HCT116 (cell line): Measurements from ENCODE around the gene TENM4. TPM values are rescaled to one million over a fixed set of nuclear protein-coding genes. Genes with fewer than 3 reads are reported as not detected.

Source experiments
- ATAC-seq: fragments of 200-7000 bp; cut with Tn5 transposase; 2 replicates; pipeline ENCODE4 v1.9.1; 2020; ENCODE audit warnings: mild to moderate bottlenecking, moderate library complexity
- BruUV-seq: library from RNA; stranded (reverse); fragments of 400-500 nt; replicated peaks from 2 replicates; lab custom pipeline; 2021; lab: Mats Ljungman, UMichigan
- CTCF ChIA-PET: fragments of 300-600 bp; sonication (Branson Sonifier 250); formaldehyde crosslinking; loops from one replicate; lab custom pipeline; 2021; ENCODE audit warnings: antibody characterized with exemption; lab: Charles Lee
- POLR2A ChIA-PET: fragments of 300-600, 350-600 bp; sonication (Branson Sonifier 250); formaldehyde crosslinking; loops from one replicate; lab custom pipeline; 2021; ENCODE audit warnings: antibody characterized with exemption; lab: Charles Lee
- RAD21 ChIA-PET, 2 experiments: fragments of 300-600 bp; sonication (Branson Sonifier 250); formaldehyde crosslinking; loops; one replicate each; lab custom pipeline; 2023; ENCODE audit warnings: low total read pairs in 2 of 2; ENCODE audit not compliant: uncharacterized antibody in 2 of 2, unreplicated experiment in 2 of 2, low non-redundant PET in 1 of 2; lab: Charles Lee
- DNase-seq: peaks from one replicate; pipeline ENCODE4 v3.0.0-alpha.2; 2010; ENCODE audit warnings: low read depth, low spot score
- H2AFZ ChIP-seq: fragments of 200-600 bp; shearing (Covaris generic), sonication (generic); 2 replicates; pipeline ENCODE4 v1.6.1; 2017; ENCODE audit warnings: low read depth, mixed run types, mixed read lengths, antibody characterized with exemption, low read length; ENCODE audit not compliant: poor library complexity, severe bottlenecking
- H3K27ac ChIP-seq: 2 replicates; pipeline ENCODE4 v1.5.1; 2012; ENCODE audit warnings: low read depth, low read length
- H3K27me3 ChIP-seq: fragments of 200-600 bp; sonication (generic); 2 replicates; pipeline ENCODE4 v1.6.1; 2016; ENCODE audit warnings: mixed run types, low read length, mixed read lengths; ENCODE audit not compliant: insufficient read depth
- H3K36me3 ChIP-seq, 2 experiments: fragments of 200-500 bp in 1 of 2; fragments of 200-600 bp in 1 of 2; sonication (Bioruptor generic) in 1 of 2; sonication (generic) in 1 of 2; 2 replicates each; pipeline versions ENCODE4 v1.5.1 to v1.6.1; 2014 to 2016; ENCODE audit warnings: low read length in 2 of 2, inconsistent platforms in 1 of 2, mixed read lengths in 1 of 2, mixed run types in 1 of 2; ENCODE audit not compliant: insufficient read depth in 2 of 2, control insufficient read depth in 1 of 2
- H3K4me1 ChIP-seq, 2 experiments: fragments of 200-600 bp in 1 of 2; sonication (generic) in 1 of 2; 2 replicates each; pipeline versions ENCODE4 v1.5.1 to v1.6.1; 2012 to 2017; ENCODE audit warnings: low read length in 2 of 2, inconsistent platforms in 1 of 2, mild to moderate bottlenecking in 1 of 2, mixed read lengths in 1 of 2, mixed run types in 1 of 2, moderate library complexity in 1 of 2; ENCODE audit not compliant: insufficient read depth in 2 of 2, control insufficient read depth in 1 of 2
- H3K4me2 ChIP-seq: fragments of 200-600 bp; sonication (generic); 2 replicates; pipeline ENCODE4 v1.6.1; 2017; ENCODE audit warnings: mixed run types, low read length, mixed read lengths
- H3K4me3 ChIP-seq, 2 experiments: fragments of 200-600 bp in 1 of 2; sonication (generic) in 1 of 2; replicated peaks in 1 of 2; 2 replicates each; pipeline ENCODE4 v1.5.1; 2011 to 2016; ENCODE audit warnings: low read length in 2 of 2, control low read depth in 1 of 2, low read depth in 1 of 2, mild to moderate bottlenecking in 1 of 2, mixed read lengths in 1 of 2, mixed run types in 1 of 2
- H3K79me2 ChIP-seq: fragments of 200-600 bp; sonication (generic); 2 replicates; pipeline ENCODE4 v1.6.1; 2017; ENCODE audit warnings: mild to moderate bottlenecking, mixed run types, low read length, moderate library complexity, mixed read lengths; ENCODE audit not compliant: insufficient read depth
- H3K9ac ChIP-seq: fragments of 200-600 bp; sonication (generic); 2 replicates; pipeline ENCODE4 v1.6.1; 2016; ENCODE audit warnings: low read length, mixed read lengths
- H3K9me2 ChIP-seq: fragments of 200-600 bp; sonication (generic), shearing (Covaris generic); 2 replicates; pipeline ENCODE4 v1.6.1; 2017; ENCODE audit warnings: mixed run types, mild to moderate bottlenecking, moderate library complexity; ENCODE audit not compliant: insufficient read depth
- H3K9me3 ChIP-seq, 2 experiments: fragments of 200-500 bp in 1 of 2; fragments of 200-600 bp in 1 of 2; sonication (Bioruptor generic) in 1 of 2; sonication (generic) in 1 of 2; 2 replicates each; pipeline ENCODE4 v1.6.1; 2014 to 2017; ENCODE audit warnings: low read length in 2 of 2, mixed read lengths in 2 of 2, inconsistent platforms in 1 of 2, low read depth in 1 of 2, mild to moderate bottlenecking in 1 of 2, mixed run types in 1 of 2, moderate library complexity in 1 of 2; ENCODE audit not compliant: control insufficient read depth in 1 of 2, insufficient read depth in 1 of 2
- H4K20me1 ChIP-seq: fragments of 200-600 bp; sonication (generic), shearing (Covaris generic); 2 replicates; pipeline ENCODE4 v1.6.1; 2017; ENCODE audit warnings: mixed run types, mild to moderate bottlenecking, moderate library complexity; ENCODE audit not compliant: insufficient read depth
- CBX3 ChIP-seq: IDR thresholded peaks from 2 replicates; pipeline ENCODE4 v1.6.1; 2012; ENCODE audit warnings: low read depth
- CEBPB ChIP-seq: IDR thresholded peaks from 2 replicates; pipeline ENCODE4 v1.6.1; 2012; ENCODE audit warnings: low read depth
- CTCF ChIP-seq, 3 experiments: fragments of 200-600 bp in 1 of 3; sonication (generic) in 1 of 3; IDR thresholded peaks in 2 of 3; conservative IDR thresholded peaks in 1 of 3; 2 replicates each; pipeline ENCODE4 v1.5.1; 2012 to 2017; ENCODE audit warnings: low read depth in 2 of 3, low read length in 2 of 3, antibody characterized with exemption in 1 of 3, borderline replicate concordance in 1 of 3, control low read depth in 1 of 3, mild to moderate bottlenecking in 1 of 3, mixed read lengths in 1 of 3, mixed run types in 1 of 3, moderate library complexity in 1 of 3; ENCODE audit not compliant: insufficient read depth in 1 of 3
- ELF1 ChIP-seq: IDR thresholded peaks from 2 replicates; pipeline ENCODE4 v1.6.1; 2012; ENCODE audit warnings: low read depth, borderline replicate concordance
- EZH2 ChIP-seq: fragments of 200-600 bp; sonication (generic); IDR thresholded peaks from 2 replicates; pipeline ENCODE4 v1.6.1; 2017; ENCODE audit warnings: antibody characterized with exemption, mixed run types
- EZH2phosphoT487 ChIP-seq: fragments of 200-600 bp; IDR thresholded peaks from 2 replicates; pipeline ENCODE4 v1.6.1; 2018; ENCODE audit warnings: antibody characterized with exemption, borderline replicate concordance
- MAX ChIP-seq: IDR thresholded peaks from 2 replicates; pipeline ENCODE4 v1.6.1; 2012
- POLR2A ChIP-seq: IDR thresholded peaks from 2 replicates; pipeline ENCODE4 v1.7.0; 2011; ENCODE audit warnings: borderline replicate concordance; ENCODE audit not compliant: insufficient read depth, insufficient read length; ENCODE audit errors: extremely low read depth
- POLR2AphosphoS5 ChIP-seq: IDR thresholded peaks from 2 replicates; pipeline ENCODE4 v1.6.1; 2011; ENCODE audit warnings: mild to moderate bottlenecking, low read depth, low read length, moderate library complexity
- RAD21 ChIP-seq: IDR thresholded peaks from 2 replicates; pipeline ENCODE4 v1.6.1; 2012; ENCODE audit warnings: low read depth, mild to moderate bottlenecking
- REST ChIP-seq: IDR thresholded peaks from 2 replicates; pipeline ENCODE4 v1.6.1; 2012; ENCODE audit warnings: low read depth
- SRF ChIP-seq: IDR thresholded peaks from 2 replicates; pipeline ENCODE4 v1.6.1; 2012; ENCODE audit warnings: low read depth
- TCF7L2 ChIP-seq: IDR thresholded peaks from 2 replicates; pipeline ENCODE4 v1.7.0; 2011; ENCODE audit warnings: borderline replicate concordance, inconsistent platforms; ENCODE audit not compliant: insufficient read depth, insufficient read length; ENCODE audit errors: extremely low read depth
- ZBTB33 ChIP-seq: IDR thresholded peaks from 2 replicates; pipeline ENCODE4 v1.6.1; 2011; ENCODE audit warnings: mild to moderate bottlenecking, low read length, moderate library complexity; ENCODE audit not compliant: insufficient replicate concordance; ENCODE audit errors: extremely low read depth
- ZNF274 ChIP-seq: fragments of 200-500 bp; sonication (Bioruptor generic); IDR thresholded peaks from 2 replicates; pipeline ENCODE4 v1.6.1; 2014; ENCODE audit warnings: mild to moderate bottlenecking, low read depth, low read length, inconsistent platforms
- intact Hi-C: fragments of 100-400 bp; cut with micrococcal nuclease; formaldehyde crosslinking; loops from 2 replicates; pipeline ENCODE4 v1.10.0; 2022
- total RNA-seq: library from RNA; stranded (reverse); gene quantifications from one replicate; pipeline ENCODE4 v1.2.1, GENCODE V29; 2021; ENCODE audit not compliant: unreplicated experiment
- TF ChIP-seq, protein P1 (sequence below): IDR thresholded peaks from 2 replicates; pipeline ENCODE4 v1.6.1; 2012

TENM4 gene
- total RNA-seq, 1 experiment from 2014 or later = 0.05 TPM

DNA sequence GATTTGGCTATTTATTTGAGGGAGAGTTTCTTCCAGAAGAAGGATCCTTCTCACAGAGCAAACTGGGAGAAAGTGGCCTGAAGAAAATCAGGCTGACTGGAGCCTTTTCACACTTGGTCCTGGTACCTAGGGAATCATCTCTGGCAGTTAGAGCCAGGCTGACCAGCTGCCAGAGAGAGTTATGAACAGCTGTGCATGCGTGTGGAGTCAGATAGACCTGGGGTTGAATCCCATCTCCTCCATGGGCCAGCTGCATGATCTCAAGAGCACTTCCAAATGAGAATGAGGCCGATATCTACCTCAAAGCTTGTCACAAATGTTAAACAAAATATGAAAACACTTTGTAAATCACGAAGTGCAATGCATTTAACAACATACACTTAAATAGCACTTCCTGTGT lies 390.0 kb downstream of the TENM4 start:
- H3K4me1 ChIP-seq = peaks cover 3 to 9% of the 10 kb centered on the region in 2 experiments; a peak in 3 of 4 replicates
- H4K20me1 ChIP-seq = no peaks in the 10 kb centered on the region
- DNase-seq = no peak
- ChIA-PET CTCF (interaction anchor here (2.7 kb wide), 1 partner anchor 406 kb away, joined by 16 read pairs; no protein-coding TSS in a partner anchor), RAD21 (no interaction called here), POLR2A (no interaction called here)
- no peak overlapping the region for H3K27ac ChIP-seq
- intact Hi-C loops = no loop called here
- TF ChIP-seq TCF7L2 = no peak
- no peak for TF ChIP-seq EZH2phosphoT487
- no peak for TF ChIP-seq MAX
- TF ChIP-seq ZNF274 = no peak
- no peak for TF ChIP-seq SRF
- no peak for TF ChIP-seq ZBTB33
- TF ChIP-seq CBX3 = no peak
- no peak for TF ChIP-seq POLR2A
- TF ChIP-seq ELF1 = no peak
- no peak for TF ChIP-seq POLR2AphosphoS5
- TF ChIP-seq EZH2 = no peak
- no peak for TF ChIP-seq RAD21
- no peak for TF ChIP-seq REST
- no peak for TF ChIP-seq CEBPB
- TF ChIP-seq CTCF (IDR thresholded peaks at IDR 0.05 in 2 of 3, conservative IDR thresholded peaks at IDR 0.05 in 1 of 3; ENCODE audit: borderline replicate concordance in 1 of 3, insufficient read depth in 1 of 3, low read depth in 2 of 3, low read length in 2 of 3) = no peak
- TF ChIP-seq, protein P1, sequence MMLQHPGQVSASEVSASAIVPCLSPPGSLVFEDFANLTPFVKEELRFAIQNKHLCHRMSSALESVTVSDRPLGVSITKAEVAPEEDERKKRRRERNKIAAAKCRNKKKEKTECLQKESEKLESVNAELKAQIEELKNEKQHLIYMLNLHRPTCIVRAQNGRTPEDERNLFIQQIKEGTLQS = no peak
- H3K4me2 ChIP-seq = no peak overlapping the region
- H3K79me2 ChIP-seq = no peaks in the 10 kb centered on the region
- no peaks in the 10 kb centered on the region for H3K9me2 ChIP-seq
- peaks cover 21% of the 10 kb centered on the region; the same call in 1 of the 2 replicates for H3K27me3 ChIP-seq
- no peak overlapping the region for H2AFZ ChIP-seq
- ATAC-seq = no peak
- H3K9me3 ChIP-seq = no peaks in the 10 kb centered on the region
- no peak overlapping the region for H3K9ac ChIP-seq
- H3K4me3 ChIP-seq = no peak overlapping the region
- H3K36me3 ChIP-seq = no peaks in the 10 kb centered on the region
- no TSS peak for BruUV-seq
